Fibroblast of pulmonary artery (primary cell): ENCODE measurements around the gene MXD4.

Source experiments
- DNase-seq: peaks from one replicate; pipeline ENCODE4 v3.0.0-alpha.2; 2010; ENCODE audit warnings: low read depth
- H3K4me3 ChIP-seq: replicated peaks from 2 replicates; pipeline ENCODE4 v1.5.1; 2011; ENCODE audit warnings: low read depth, mild to moderate bottlenecking, control low read depth, low read length, moderate library complexity
- TF ChIP-seq, protein P1 (sequence below): IDR thresholded peaks from 2 replicates; pipeline ENCODE4 v1.5.1; 2011; ENCODE audit warnings: mild to moderate bottlenecking, control low read depth, low read length, inconsistent platforms; ENCODE audit errors: missing control alignments

The MXD4 gene

DNA sequence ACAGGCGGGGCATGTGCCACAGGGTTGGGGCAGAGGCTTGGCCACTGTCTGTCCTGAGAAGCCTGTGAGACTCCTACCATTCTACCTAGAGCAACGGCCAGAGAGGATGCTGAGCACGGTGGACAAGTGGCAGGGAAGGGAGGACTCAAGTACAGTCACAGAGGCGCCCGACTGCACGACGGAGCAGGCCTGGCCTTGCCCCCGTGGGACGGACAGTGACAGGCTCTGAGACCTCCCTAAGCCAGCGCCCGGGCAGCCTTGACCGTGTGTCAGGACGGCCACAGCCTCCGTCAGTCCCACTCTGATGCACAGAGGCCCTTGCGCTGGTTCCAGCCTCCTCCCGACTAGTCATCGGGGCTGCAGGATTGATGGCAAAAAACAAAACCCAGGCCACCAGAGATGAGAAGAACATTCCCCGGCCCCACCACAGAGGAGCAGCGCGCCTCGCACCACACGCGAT lies 36.7 kb upstream of the MXD4 start:
- H3K4me3 ChIP-seq: no peak overlapping the region
- TF ChIP-seq, protein P1, sequence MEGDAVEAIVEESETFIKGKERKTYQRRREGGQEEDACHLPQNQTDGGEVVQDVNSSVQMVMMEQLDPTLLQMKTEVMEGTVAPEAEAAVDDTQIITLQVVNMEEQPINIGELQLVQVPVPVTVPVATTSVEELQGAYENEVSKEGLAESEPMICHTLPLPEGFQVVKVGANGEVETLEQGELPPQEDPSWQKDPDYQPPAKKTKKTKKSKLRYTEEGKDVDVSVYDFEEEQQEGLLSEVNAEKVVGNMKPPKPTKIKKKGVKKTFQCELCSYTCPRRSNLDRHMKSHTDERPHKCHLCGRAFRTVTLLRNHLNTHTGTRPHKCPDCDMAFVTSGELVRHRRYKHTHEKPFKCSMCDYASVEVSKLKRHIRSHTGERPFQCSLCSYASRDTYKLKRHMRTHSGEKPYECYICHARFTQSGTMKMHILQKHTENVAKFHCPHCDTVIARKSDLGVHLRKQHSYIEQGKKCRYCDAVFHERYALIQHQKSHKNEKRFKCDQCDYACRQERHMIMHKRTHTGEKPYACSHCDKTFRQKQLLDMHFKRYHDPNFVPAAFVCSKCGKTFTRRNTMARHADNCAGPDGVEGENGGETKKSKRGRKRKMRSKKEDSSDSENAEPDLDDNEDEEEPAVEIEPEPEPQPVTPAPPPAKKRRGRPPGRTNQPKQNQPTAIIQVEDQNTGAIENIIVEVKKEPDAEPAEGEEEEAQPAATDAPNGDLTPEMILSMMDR: no peak
- DNase-seq: no peak

DNA sequence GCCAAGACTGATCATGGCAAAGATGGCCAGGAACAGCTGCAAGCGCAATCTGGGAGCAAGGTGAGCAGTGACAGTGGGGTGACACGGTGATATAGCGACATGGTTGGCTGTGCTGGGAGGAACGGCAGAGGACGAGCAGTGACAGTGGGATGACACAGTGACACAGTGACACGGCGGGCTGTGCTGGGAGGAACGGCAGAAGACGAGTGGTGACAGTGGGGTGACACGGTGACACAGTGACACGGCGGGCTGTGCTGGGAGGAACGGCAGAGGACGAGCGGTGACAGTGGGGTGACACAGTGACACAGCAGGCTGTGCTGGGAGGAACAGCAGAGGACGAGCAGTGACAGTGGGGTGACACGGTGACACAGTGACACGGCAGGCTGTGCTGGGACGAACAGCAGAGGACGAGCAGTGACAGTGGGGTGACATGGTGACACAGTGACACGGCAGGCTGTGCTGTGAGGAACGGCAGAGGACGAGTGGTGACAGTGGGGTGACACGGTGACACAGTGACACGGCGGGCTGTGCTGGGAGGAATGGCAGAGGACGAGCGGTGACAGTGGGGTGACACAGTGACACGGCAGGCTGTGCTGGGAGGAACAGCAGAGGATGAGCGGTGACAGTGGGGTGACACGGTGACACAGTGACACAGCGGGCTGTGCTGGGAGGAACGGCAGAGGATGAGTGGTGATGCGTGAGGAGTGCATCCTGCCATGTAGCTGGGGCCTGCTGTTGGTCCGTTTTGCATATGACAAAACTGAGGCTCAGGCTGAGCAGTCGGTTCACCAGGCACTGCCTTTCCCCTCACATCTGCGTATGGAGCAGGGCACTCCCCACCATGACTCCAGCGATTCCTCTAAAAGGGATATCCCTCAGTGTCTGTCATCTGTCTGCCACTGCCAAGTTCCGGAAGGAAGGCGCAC lies 36.0 kb upstream of the MXD4 start:
- TF ChIP-seq, protein P1: no peak
- H3K4me3 ChIP-seq: no peak overlapping the region
- DNase-seq: no peak

DNA sequence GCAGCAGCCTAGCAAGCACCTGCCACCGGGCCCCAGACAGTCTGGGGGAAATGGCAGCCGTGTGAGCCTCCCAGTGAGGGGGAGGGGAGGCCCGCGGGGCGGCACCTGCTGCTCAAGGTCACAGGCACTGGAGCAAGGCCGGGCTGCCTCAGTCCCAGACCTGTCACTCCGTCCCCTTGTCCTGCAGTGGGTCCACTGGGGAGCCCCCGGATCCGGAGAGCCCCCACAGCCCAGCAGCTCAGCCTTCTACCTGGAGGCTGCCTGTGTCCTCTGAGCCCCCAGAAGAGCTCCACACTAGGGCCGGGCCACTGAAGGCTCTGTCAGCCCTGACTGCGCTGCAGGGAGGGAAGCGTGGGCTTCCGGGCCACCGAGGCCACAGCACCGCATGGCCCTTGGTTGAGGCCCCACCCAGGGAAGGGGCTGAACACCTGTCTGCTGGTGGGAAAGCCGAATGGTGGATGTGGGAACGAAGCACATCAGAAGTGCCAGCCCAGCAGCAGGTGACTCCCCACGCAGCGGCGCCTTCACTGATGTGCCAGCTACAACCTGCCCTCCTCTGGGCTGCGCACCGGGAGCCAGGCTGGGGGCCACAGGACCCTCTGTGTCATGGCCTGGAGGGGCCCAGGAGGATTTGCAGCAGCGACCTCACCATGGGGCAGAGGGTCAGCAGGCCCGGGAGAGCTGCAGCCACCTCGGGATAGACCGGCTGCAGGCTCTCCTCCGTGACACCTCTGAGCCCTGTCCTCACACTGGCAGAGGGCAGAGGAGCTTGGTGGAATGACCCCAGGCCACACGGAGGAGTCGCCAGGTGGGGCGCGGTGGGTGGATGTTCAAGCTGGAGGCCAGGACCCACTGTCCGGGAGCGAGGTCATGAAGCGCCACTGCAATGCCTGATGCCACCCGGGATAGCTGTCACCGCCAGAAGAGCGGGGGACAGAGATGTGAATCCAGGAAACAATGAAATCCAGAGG lies 35.0 kb upstream of the MXD4 start:
- H3K4me3 ChIP-seq: no peak overlapping the region
- DNase-seq: no peak
- TF ChIP-seq, protein P1: no peak

DNA sequence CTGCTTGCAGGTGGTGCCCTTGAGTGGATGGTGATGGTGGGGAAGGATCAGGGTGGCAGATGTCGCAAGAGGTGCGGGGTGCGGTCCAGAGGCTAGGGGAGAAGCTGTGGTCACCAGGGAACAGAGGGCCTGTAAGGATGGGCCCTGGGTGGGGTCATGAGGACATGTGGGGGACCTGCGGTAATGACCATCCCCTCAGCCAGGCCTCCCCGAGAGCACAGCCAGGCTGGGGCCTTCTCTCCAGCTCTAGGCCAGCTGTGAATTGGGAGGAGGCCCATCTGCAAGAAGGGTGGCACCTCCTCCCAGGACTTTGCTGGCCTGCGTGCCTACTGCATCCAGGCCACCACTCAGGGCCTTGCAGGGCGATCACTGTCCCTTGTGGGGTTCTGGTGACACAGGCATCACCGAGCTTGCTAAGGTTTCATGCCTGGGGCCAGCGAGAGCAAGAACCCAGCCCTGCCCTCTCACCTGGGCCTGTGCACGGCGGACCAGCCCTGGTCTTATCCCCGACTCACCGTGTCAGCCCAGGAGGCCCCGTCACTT lies 34.1 kb upstream of the MXD4 start:
- TF ChIP-seq, protein P1: no peak
- DNase-seq: no peak
- no peak overlapping the region for H3K4me3 ChIP-seq

DNA sequence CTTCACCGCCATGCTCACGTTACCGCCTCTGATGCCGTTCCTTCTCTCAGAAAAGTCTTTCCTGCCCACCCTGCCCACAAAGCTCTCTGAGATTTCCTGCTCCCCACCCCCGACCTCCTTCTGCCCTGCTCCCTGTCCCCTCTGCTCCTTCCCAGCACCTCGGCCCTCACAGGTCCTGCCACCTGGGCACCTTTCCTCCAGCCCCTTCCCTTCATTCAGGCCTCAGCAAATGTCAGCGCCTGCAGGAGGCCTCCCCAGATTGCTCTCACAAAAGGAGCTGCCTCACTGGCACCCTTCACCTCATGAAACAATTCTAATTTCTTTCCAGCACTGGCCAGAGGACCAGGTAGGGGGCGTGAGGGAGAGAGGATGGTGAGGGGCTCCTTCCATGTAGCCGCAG lies 33.6 kb upstream of the MXD4 start:
- H3K4me3 ChIP-seq: no peak overlapping the region
- DNase-seq: no peak
- TF ChIP-seq, protein P1: no peak

DNA sequence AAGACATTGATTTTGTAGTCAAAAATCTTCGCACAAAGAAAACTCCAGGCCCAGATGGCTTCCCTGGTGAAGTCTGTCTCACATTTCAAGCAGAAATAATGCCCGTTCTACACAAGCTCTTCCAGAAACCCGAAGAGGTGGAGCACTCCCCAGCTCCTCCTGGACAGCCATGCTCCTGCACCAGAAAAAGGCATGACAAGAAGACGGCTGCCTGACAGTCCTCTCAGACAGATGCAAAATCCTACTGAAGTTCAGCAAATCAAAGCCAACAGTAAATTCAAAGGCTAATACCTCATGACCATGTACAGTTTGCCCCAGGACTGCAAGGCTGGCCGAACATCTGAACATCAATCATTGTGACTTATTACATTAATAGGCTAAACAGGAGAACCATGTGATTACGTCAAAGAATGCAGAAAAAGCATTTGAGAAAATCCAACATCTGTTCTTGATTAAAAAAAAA lies 30.8 kb upstream of the MXD4 start:
- peak; percentile 21 for DNase-seq
- H3K4me3 ChIP-seq: no peak overlapping the region
- TF ChIP-seq, protein P1: no peak
